Urinary bladder (tissue), 4 donors: ENCODE data around the gene FGD2. TPM values are rescaled to one million over a fixed set of nuclear protein-coding genes. Genes with fewer than 3 reads are reported as not detected.
"Not testable (repeated sequence)": the region's sequence is repeated elsewhere in the genome, so short reads cannot be mapped to it uniquely, and the experiment has no call there.

Source experiments
- DNase-seq: peaks from one replicate; pipeline ENCODE4 v3.0.0-alpha.2; 2015; ENCODE audit errors: extremely low spot score
- H3K27ac ChIP-seq: one replicate; pipeline ENCODE4 v1.5.1; 2013; ENCODE audit warnings: low read depth, mild to moderate bottlenecking, moderate library complexity
- H3K36me3 ChIP-seq: one replicate; pipeline ENCODE4 v1.6.1; 2013; ENCODE audit warnings: mild to moderate bottlenecking, moderate library complexity; ENCODE audit not compliant: insufficient read depth
- H3K4me1 ChIP-seq: one replicate; pipeline ENCODE4 v1.6.1; 2013; ENCODE audit warnings: mild to moderate bottlenecking, moderate library complexity; ENCODE audit not compliant: insufficient read depth
- H3K4me3 ChIP-seq: one replicate; pipeline ENCODE4 v1.5.1; 2013; ENCODE audit warnings: low read depth, low read length
- WGBS: extraction: QIAGEN DNeasy Blood & Tissue Kit; methylation state at CpG from one replicate; pipeline ENCODE4 v1.1.7; 2013; 5-methylcytosine and 5-hydroxymethylcytosine counted together
- polyA plus RNA-seq: library from polyadenylated mRNA; stranded (reverse); fragments of 200-250 nt; gene quantifications from one replicate; pipeline ENCODE4 v1.2.3, GENCODE V29; 2013
- total RNA-seq: library from RNA; depleted of rRNA; stranded (reverse); fragments of >200 nt; gene quantifications from one replicate; pipeline ENCODE4 v1.2.3, GENCODE V29; 2014
- donor health status: healthy with polysubstance abuse.
- donor health status: healthy.

FGD2 gene
- total and polyA plus RNA-seq, 2 donors, result 10.5 to 12.8 TPM

GRCh38 chr6:37054580-37054979 is 49.1 kb downstream of the FGD2 start:
- DNase-seq, result no peak
- Histone ChIP-seq H3K4me1 (peaks cover 2% of the 10 kb centered on the region), H3K36me3 (no peaks in the 10 kb centered on the region), H3K27ac (no peak overlapping the region), H3K4me3 (no peak overlapping the region)
- 88% methylated on average over 9 of the region's 9 CpGs for WGBS

DNA sequence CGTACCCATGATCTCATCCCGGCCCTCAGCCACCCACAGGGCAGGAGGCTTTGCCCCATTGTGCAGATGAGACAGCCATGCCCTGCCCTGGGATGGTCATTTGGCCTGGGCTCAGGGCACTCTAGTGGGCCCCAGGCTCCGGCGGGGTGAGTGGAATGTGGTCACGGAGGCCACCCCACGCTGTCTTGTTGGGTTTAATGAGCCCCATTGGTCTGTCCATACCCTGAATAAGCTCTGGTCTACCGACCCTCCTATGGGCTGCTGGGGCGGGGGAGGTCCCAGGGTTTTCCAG is 50.6 kb downstream of the FGD2 start:
- H3K36me3 ChIP-seq, result no peaks in the 10 kb centered on the region
- no peak for DNase-seq
- peak overlapping the region; percentile 42 for H3K27ac ChIP-seq
- WGBS, result 86% methylated on average over 8 of the region's 8 CpGs
- no peak overlapping the region for H3K4me3 ChIP-seq
- H3K4me1 ChIP-seq, result peaks cover 2% of the 10 kb centered on the region

DNA sequence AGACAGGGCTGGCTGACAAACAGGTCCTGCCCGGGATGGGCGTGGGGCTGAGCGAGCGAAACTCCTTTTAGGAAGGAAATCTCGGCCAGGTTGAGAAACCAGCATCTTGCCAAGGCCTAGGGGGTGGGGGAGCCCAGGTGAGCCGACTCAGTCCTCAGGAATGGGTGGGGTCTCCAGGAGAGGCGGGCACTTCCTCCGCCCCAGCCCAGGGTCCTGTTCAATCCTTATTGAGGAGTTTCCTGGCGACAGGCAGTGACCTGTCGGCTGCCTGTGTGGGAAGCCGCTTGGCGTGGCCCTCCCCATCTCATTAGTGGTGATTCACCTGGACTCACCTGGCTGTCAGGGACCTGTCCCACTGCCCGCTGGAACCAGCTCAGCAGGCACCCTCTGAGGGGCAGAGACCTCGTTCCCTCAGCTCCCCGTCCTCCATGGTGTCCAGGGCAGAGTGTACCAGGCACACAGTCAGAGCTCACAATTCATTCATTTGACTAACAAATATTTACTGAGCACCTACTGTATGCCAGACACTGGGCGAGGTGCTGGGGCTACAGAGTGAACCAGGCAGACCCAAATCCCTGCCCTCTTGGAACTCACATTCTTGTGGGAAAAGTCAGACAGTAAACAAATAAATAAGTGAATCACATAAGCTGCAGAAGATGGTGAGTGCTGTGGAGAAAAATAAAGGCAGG is 51.1 kb downstream of the FGD2 start:
- no peak overlapping the region for H3K4me3 ChIP-seq
- 88% methylated on average over 16 of the region's 16 CpGs for WGBS

GRCh38 chr6:37057128-37057471 is 51.6 kb downstream of the FGD2 start:
- no peaks in the 10 kb centered on the region for H3K36me3 ChIP-seq
- no peak for DNase-seq
- no peaks in the 10 kb centered on the region for H3K4me1 ChIP-seq
- no peak overlapping the region for H3K27ac ChIP-seq
- no peak overlapping the region for H3K4me3 ChIP-seq
- 96% methylated on average over 4 of the region's 4 CpGs for WGBS

More for the DNA sequence above, 51.1 kb downstream of the FGD2 start:
- H3K36me3 ChIP-seq, result no peaks in the 10 kb centered on the region
- no peak for DNase-seq
- H3K27ac ChIP-seq, result no peak overlapping the region
- peaks cover 1% of the 10 kb centered on the region for H3K4me1 ChIP-seq

GRCh38 chr6:37057678-37058077 is 52.2 kb downstream of the FGD2 start:
- no peak for DNase-seq
- Histone ChIP-seq H3K4me1 (no peaks in the 10 kb centered on the region), H3K27ac (no peak overlapping the region), H3K4me3 (no peak overlapping the region), H3K36me3 (no peaks in the 10 kb centered on the region)
- WGBS, result 93% methylated on average over 7 of the region's 7 CpGs

DNA sequence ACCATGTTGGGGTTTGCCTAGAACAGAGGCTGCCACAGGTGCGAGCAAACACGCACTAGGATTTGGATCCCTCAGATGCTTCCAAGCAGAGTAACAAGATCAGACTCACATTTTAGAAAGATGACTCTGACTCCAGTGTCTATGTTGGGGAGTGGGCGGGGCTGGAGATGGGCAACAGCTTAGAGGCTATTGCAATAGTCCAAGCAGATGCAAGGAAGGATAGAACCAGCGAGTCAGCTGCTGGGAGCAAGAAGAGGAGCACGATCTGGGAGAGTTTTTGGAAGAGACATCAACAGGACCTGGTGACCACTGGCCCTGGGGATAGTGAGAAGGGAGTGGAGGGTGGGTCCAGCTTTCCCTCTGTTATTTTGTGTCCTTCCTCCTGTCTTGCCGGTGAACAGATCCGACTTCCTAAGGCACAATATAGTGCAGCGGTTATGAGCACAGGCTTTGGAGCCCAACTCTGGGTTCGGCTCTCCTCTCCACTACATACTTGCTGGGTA is 52.7 kb downstream of the FGD2 start:
- WGBS, result 94% methylated on average over 9 of the region's 9 CpGs
- H3K27ac ChIP-seq, result no peak overlapping the region

GRCh38 chr6:37058984-37059343 is 53.5 kb downstream of the FGD2 start:
- H3K4me1 ChIP-seq, H3K4me3 ChIP-seq, DNase-seq, H3K27ac ChIP-seq, H3K36me3 ChIP-seq: not testable (repeated sequence)
- 88% methylated on average over 5 of the region's 5 CpGs for WGBS

More for the DNA sequence above, 52.7 kb downstream of the FGD2 start:
- no peak for DNase-seq
- Histone ChIP-seq H3K4me1 (no peaks in the 10 kb centered on the region), H3K36me3 (no peaks in the 10 kb centered on the region), H3K4me3 (no peak overlapping the region)

GRCh38 chr6:37059344-37060194 is 54.1 kb downstream of the FGD2 start:
- 41% methylated on average over 19 of the region's 19 CpGs for WGBS
- no peak overlapping the region for H3K4me3 ChIP-seq
- H3K36me3 ChIP-seq, result no peaks in the 10 kb centered on the region
- DNase-seq, result no peak
- peak overlapping the region; percentile 53 for H3K27ac ChIP-seq
- H3K4me1 ChIP-seq, result no peaks in the 10 kb centered on the region

GRCh38 chr6:37060195-37060559 is 54.7 kb downstream of the FGD2 start:
- Histone ChIP-seq H3K27ac (no peak overlapping the region), H3K36me3 (no peaks in the 10 kb centered on the region), H3K4me3 (no peak overlapping the region), H3K4me1 (no peaks in the 10 kb centered on the region)
- no peak for DNase-seq
- 77% methylated on average over 4 of the region's 4 CpGs for WGBS

GRCh38 chr6:37061157-37061804 is 55.8 kb downstream of the FGD2 start:
- H3K4me3 ChIP-seq, result no peak overlapping the region
- 86% methylated on average over 11 of the region's 11 CpGs for WGBS
- no peak for DNase-seq
- H3K27ac ChIP-seq, result no peak overlapping the region
- H3K36me3 ChIP-seq, result no peaks in the 10 kb centered on the region
- H3K4me1 ChIP-seq, result no peaks in the 10 kb centered on the region

DNA sequence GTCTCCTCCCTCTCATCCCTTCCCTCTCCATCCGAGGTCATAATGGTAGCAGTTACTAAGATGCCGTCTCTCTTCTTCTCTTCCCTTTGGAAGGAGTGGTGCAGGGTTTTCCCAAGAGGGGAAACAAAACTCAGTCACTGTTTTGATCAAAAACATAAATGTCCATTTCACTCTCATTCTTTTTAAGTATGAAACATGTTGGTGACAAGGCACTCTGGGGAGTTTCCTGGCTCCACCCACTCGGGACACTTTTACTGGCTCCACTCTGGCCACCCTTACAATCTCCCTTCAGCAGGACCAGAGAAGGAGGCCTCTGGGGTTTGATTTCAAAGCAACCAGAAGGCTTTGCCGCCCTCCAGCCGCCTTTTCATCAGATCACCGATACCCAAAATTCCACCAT is 57.0 kb downstream of the FGD2 start:
- WGBS, result 88% methylated on average over 6 of the region's 6 CpGs
- DNase-seq, result no peak
- Histone ChIP-seq H3K36me3 (no peaks in the 10 kb centered on the region), H3K4me1 (no peaks in the 10 kb centered on the region), H3K4me3 (no peak overlapping the region), H3K27ac (no peak overlapping the region)

- DNase-seq, result no peak
- no peaks in the 10 kb centered on the region for H3K4me1 ChIP-seq
- H3K4me3 ChIP-seq, result no peak overlapping the region
- no peaks in the 10 kb centered on the region for H3K36me3 ChIP-seq
- WGBS, result 91% methylated on average over 17 of the region's 17 CpGs
- no peak overlapping the region for H3K27ac ChIP-seq
Measured at GRCh38 chr6:37068356-37069270, 63.2 kb downstream of the FGD2 start.

DNA sequence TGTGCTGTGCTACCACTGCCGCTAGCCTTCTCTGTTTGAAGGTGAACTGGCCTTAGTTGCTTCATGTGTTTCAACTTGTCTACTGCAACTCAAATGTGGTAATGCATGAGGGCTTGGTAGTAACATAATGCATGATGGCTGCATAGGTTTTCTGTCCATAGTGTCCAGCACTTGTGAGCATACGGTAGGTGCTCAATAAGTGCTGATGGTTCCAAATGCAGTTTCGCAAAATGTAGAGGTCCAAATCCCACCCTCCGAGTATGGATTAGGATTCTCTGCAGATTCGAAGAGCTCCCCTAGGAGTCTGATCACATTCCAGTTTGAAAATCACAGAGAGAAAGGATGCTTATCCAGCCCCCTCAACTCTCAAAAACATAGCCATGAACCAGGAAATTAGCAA is 64.2 kb downstream of the FGD2 start:
- H3K4me1 ChIP-seq, result no peaks in the 10 kb centered on the region
- no peak overlapping the region for H3K27ac ChIP-seq
- 91% methylated on average over 5 of the region's 5 CpGs for WGBS
- no peaks in the 10 kb centered on the region for H3K36me3 ChIP-seq
- DNase-seq, result no peak
- no peak overlapping the region for H3K4me3 ChIP-seq
